HL-60/S4 (cell line): ENCODE data around the gene NHSL2.

Experiments
- in situ Hi-C: fragments of 300-500 bp; cut with MboI; formaldehyde crosslinking; loops from 2 replicates; pipeline ENCODE4 v1.14.3; 2022; ENCODE audit warnings: low sequenced_read_pairs

The NHSL2 gene

GRCh38 chrX:71989768-71990426 lies 79.3 kb downstream of the NHSL2 start:
- in situ Hi-C loops = no loop called here

- in situ Hi-C loops = no loop called here
Measured at GRCh38 chrX:71990518-71990917, 79.9 kb downstream of the NHSL2 start.

GRCh38 chrX:71991164-71991563 lies 80.5 kb downstream of the NHSL2 start:
- in situ Hi-C loops = no loop called here

- in situ Hi-C loops = no loop called here
Measured at GRCh38 chrX:71992711-71993110, 82.1 kb downstream of the NHSL2 start.

GRCh38 chrX:71993371-71993770 lies 82.7 kb downstream of the NHSL2 start:
- in situ Hi-C loops = no loop called here

- in situ Hi-C loops = no loop called here
Measured at GRCh38 chrX:71994601-71995000, 84.0 kb downstream of the NHSL2 start.

GRCh38 chrX:71995122-71995521 lies 84.5 kb downstream of the NHSL2 start:
- in situ Hi-C loops = no loop called here

GRCh38 chrX:71996136-71996535 lies 85.5 kb downstream of the NHSL2 start:
- in situ Hi-C loops = no loop called here

GRCh38 chrX:71996826-71997225 lies 86.2 kb downstream of the NHSL2 start:
- in situ Hi-C loops = no loop called here

- in situ Hi-C loops = no loop called here
Measured at GRCh38 chrX:71997320-71997719, 86.7 kb downstream of the NHSL2 start.

- in situ Hi-C loops = no loop called here
Measured at GRCh38 chrX:71998836-71999509, 88.3 kb downstream of the NHSL2 start.

- in situ Hi-C loops = no loop called here
Measured at GRCh38 chrX:71999535-71999934, 88.9 kb downstream of the NHSL2 start.

GRCh38 chrX:72001471-72001870 lies 90.8 kb downstream of the NHSL2 start:
- in situ Hi-C loops = no loop called here

- in situ Hi-C loops = no loop called here
Measured at GRCh38 chrX:72001906-72002305, 91.3 kb downstream of the NHSL2 start.

- in situ Hi-C loops = no loop called here
Measured at GRCh38 chrX:72002875-72003274, 92.2 kb downstream of the NHSL2 start.

GRCh38 chrX:72003811-72004750 lies 93.4 kb downstream of the NHSL2 start:
- in situ Hi-C loops = no loop called here

- in situ Hi-C loops = loop anchor here (5.0 kb wide), 1 partner anchor 122 kb away; no protein-coding TSS in a partner anchor
Measured at GRCh38 chrX:72005046-72005445, 94.4 kb downstream of the NHSL2 start.

GRCh38 chrX:72006461-72006860 lies 95.8 kb downstream of the NHSL2 start:
- in situ Hi-C loops = loop anchor here (5.0 kb wide), 1 partner anchor 121 kb away; no protein-coding TSS in a partner anchor

- in situ Hi-C loops = loop anchor here (5.0 kb wide), 1 partner anchor 118 kb away; no protein-coding TSS in a partner anchor
Measured at GRCh38 chrX:72009731-72010130, 99.1 kb downstream of the NHSL2 start.

GRCh38 chrX:72011734-72012133 lies 101.1 kb downstream of the NHSL2 start:
- in situ Hi-C loops = no loop called here

GRCh38 chrX:72015383-72015782 lies 104.7 kb downstream of the NHSL2 start:
- in situ Hi-C loops = no loop called here
